ENCODE measurements around the gene SCRN1.

GRCh38 chr7:30029696-30030095 lies 40.1 kb upstream of the SCRN1 start:
- TF ChIP-seq CTCF (IDR thresholded peaks at IDR 0.05): no peak
- no peak for TF ChIP-seq EP300 (IDR thresholded peaks at IDR 0.05)

All from ovary (tissue), 3 donors.